WI38 (cell line): Measurements from ENCODE around the gene TULP1.

Experiments used
- H3K4me3 ChIP-seq: 2 replicates; pipeline ENCODE4 v1.5.1; 2011; ENCODE audit warnings: low read depth, mild to moderate bottlenecking, control low read depth, low read length
- CTCF ChIP-seq: IDR thresholded peaks from 2 replicates; pipeline ENCODE4 v1.5.1; 2012; ENCODE audit warnings: low read depth, mild to moderate bottlenecking, control low read depth, low read length

TULP1 gene

GRCh38 chr6:35511562-35511941 lies 1.1 kb downstream of the TULP1 start:
- H3K4me3 ChIP-seq = no peak overlapping the region
- TF ChIP-seq CTCF = no peak

GRCh38 chr6:35510916-35511561 lies 1.7 kb downstream of the TULP1 start:
- H3K4me3 ChIP-seq = no peak overlapping the region

GRCh38 chr6:35508542-35508941 lies 4.2 kb downstream of the TULP1 start:
- TF ChIP-seq CTCF = no peak

More at GRCh38 chr6:35510916-35511561, 1.7 kb downstream of the TULP1 start:
- TF ChIP-seq CTCF = no peak

GRCh38 chr6:35508027-35508426 lies 4.7 kb downstream of the TULP1 start:
- TF ChIP-seq CTCF = no peak

More at GRCh38 chr6:35508542-35508941, 4.2 kb downstream of the TULP1 start:
- H3K4me3 ChIP-seq = no peak overlapping the region

GRCh38 chr6:35507221-35507620 lies 5.5 kb downstream of the TULP1 start:
- no peak overlapping the region for H3K4me3 ChIP-seq
- TF ChIP-seq CTCF = no peak

More at GRCh38 chr6:35508027-35508426, 4.7 kb downstream of the TULP1 start:
- no peak overlapping the region for H3K4me3 ChIP-seq

GRCh38 chr6:35506536-35506935 lies 6.2 kb downstream of the TULP1 start:
- H3K4me3 ChIP-seq = no peak overlapping the region
- TF ChIP-seq CTCF = no peak

GRCh38 chr6:35505999-35506412 lies 6.7 kb downstream of the TULP1 start:
- no peak for TF ChIP-seq CTCF
- H3K4me3 ChIP-seq = no peak overlapping the region
